ENCODE data around the gene CAPS.

The CAPS gene

DNA sequence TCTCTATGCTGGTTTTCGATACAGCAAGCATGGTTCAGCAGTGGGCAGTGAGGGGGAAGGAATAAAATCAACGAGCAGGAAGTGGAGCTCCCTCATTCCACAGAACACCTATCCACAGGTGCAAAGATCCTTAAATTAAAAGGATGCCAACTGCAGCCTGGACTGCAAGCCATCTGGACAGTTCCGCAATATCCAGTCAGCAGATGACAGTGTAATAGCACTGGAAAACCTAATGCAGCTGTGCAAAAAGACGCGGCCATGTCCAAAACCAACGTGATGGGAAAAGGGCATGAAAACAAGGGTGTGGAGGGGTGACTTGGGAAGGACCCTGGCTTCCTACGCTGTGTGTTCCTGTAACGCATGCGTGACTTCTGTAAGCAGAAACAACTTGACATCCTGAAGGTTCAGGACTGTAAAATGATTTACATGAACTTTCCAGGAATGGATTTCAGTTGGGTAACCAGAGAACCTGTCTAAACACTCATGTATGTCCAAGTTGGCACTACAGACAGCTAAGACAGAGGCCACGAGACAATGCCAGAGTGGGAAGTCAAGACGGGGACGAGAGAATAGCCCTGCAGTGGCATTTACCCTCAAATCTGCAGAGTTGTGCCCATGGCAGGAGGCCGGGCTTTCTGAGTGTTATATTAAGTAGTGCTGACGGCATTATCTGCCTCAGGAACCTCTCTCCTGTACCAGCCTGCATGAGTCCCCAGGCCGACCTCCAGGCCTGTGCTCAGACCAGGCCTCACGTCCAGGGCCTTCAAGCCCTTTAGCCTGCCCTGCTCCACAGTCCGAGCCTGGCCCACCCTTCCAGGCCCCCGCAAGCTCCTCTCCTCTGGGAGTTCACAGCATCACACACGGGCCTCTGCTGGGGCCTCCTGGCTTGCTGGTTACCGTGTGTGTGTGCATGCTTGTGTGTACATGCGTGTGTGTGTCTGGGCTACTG, 26.5 kb downstream of the CAPS start:
- Histone ChIP-seq H3K27me3 (ENCODE audit: control insufficient read depth in 1 of 2, insufficient read depth in 1 of 2, low read length in 2 of 2) (no peaks in the 10 kb centered on the region), H3K4me1 (ENCODE audit: control insufficient read depth, insufficient read depth, low read depth, low read length) (peaks cover 8% of the 10 kb centered on the region), H3K14ac (ENCODE audit: low read length in 2 of 2) (no peak overlapping the region), H2BK15ac (ENCODE audit: low read depth, poor library complexity, severe bottlenecking) (no peak overlapping the region), H2BK120ac (ENCODE audit: low read depth, low read length) (no peak overlapping the region), H3K9me3 (ENCODE audit: control insufficient read depth, low read length) (no peaks in the 10 kb centered on the region), H3K4me2 (ENCODE audit: low read length, poor library complexity, severe bottlenecking) (no peak overlapping the region), H3K18ac (ENCODE audit: low read depth in 1 of 2, low read length in 2 of 2) (no peak overlapping the region), H3K4me3 (ENCODE audit: insufficient read depth in 1 of 2, low read depth in 1 of 2, low read length in 2 of 2) (no peak overlapping the region), H4K8ac (ENCODE audit: low read length) (no peak overlapping the region), H4K91ac (ENCODE audit: low read length) (no peak overlapping the region), H3K4ac (ENCODE audit: low read depth in 1 of 2, low read length in 2 of 2) (no peak overlapping the region), H3K23ac (ENCODE audit: low read length in 2 of 2) (no peak overlapping the region), H2BK5ac (ENCODE audit: low read depth, low read length, poor library complexity, severe bottlenecking) (no peak overlapping the region), H3K79me1 (replicated peaks; ENCODE audit: low read length, poor library complexity, severe bottlenecking) (peaks cover 69% of the 10 kb centered on the region), H2BK12ac (ENCODE audit: low read length in 2 of 2) (no peak overlapping the region), H3K36me3 (ENCODE audit: control insufficient read depth in 1 of 2, insufficient read depth in 2 of 2, low read depth in 1 of 2, low read length in 2 of 2) (peaks cover 46 to 54% of the 10 kb centered on the region in 2 experiments), H3K9ac (ENCODE audit: low read length) (no peak overlapping the region), H3K27ac (ENCODE audit: low read length, poor library complexity, severe bottlenecking) (no peak overlapping the region), H2AK5ac (ENCODE audit: low read length, severe bottlenecking) (no peak overlapping the region), H2AFZ (ENCODE audit: low read depth, low read length) (no peak overlapping the region)
- WGBS, result 98% methylated on average over 17 of the region's 21 CpGs
- no peak for DNase-seq

DNA sequence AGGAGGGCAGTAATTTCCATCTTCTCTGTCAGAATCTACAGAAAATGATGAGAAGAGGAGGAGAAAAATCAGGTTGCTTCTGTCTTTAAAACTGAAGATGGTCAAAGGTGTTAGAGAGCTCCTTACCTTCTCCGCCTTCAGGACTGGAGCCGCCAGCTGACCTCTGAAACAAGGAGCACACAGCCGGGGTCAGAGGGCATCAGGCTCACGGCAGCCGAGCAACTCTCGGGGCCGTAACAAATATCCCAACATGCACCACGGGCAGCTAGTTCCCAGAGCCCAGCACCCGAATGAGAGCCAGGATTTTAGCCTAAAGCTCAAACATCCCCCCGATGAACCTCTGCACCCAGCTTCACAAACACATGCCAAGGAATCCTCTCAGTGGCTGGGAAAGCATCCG, 27.6 kb downstream of the CAPS start:
- Histone ChIP-seq H2BK5ac (ENCODE audit: low read depth, low read length, poor library complexity, severe bottlenecking) (no peak overlapping the region), H4K8ac (ENCODE audit: low read length) (no peak overlapping the region), H3K9ac (ENCODE audit: low read length) (no peak overlapping the region), H3K27ac (ENCODE audit: low read length, poor library complexity, severe bottlenecking) (no peak overlapping the region), H3K79me1 (replicated peaks; ENCODE audit: low read length, poor library complexity, severe bottlenecking) (peaks cover 70% of the 10 kb centered on the region), H3K23ac (ENCODE audit: low read length in 2 of 2) (no peak overlapping the region), H3K4ac (ENCODE audit: low read depth in 1 of 2, low read length in 2 of 2) (no peak overlapping the region), H2AFZ (ENCODE audit: low read depth, low read length) (no peak overlapping the region), H3K18ac (ENCODE audit: low read depth in 1 of 2, low read length in 2 of 2) (no peak overlapping the region), H3K27me3 (ENCODE audit: control insufficient read depth in 1 of 2, insufficient read depth in 1 of 2, low read length in 2 of 2) (no peaks in the 10 kb centered on the region), H3K4me2 (ENCODE audit: low read length, poor library complexity, severe bottlenecking) (no peak overlapping the region), H3K4me1 (ENCODE audit: control insufficient read depth, insufficient read depth, low read depth, low read length) (peaks cover 12% of the 10 kb centered on the region), H2BK120ac (ENCODE audit: low read depth, low read length) (no peak overlapping the region), H2AK5ac (ENCODE audit: low read length, severe bottlenecking) (no peak overlapping the region), H2BK15ac (ENCODE audit: low read depth, poor library complexity, severe bottlenecking) (no peak overlapping the region), H4K91ac (ENCODE audit: low read length) (no peak overlapping the region), H3K9me3 (ENCODE audit: control insufficient read depth, low read length) (no peaks in the 10 kb centered on the region), H3K14ac (ENCODE audit: low read length in 2 of 2) (no peak overlapping the region), H3K36me3 (ENCODE audit: control insufficient read depth in 1 of 2, insufficient read depth in 2 of 2, low read depth in 1 of 2, low read length in 2 of 2) (peaks cover 43 to 54% of the 10 kb centered on the region in 2 experiments), H2BK12ac (ENCODE audit: low read length in 2 of 2) (no peak overlapping the region), H3K4me3 (ENCODE audit: insufficient read depth in 1 of 2, low read depth in 1 of 2, low read length in 2 of 2) (no peak overlapping the region)
- WGBS, result 86% methylated on average over 11 of the region's 11 CpGs
- no peak for DNase-seq

DNA sequence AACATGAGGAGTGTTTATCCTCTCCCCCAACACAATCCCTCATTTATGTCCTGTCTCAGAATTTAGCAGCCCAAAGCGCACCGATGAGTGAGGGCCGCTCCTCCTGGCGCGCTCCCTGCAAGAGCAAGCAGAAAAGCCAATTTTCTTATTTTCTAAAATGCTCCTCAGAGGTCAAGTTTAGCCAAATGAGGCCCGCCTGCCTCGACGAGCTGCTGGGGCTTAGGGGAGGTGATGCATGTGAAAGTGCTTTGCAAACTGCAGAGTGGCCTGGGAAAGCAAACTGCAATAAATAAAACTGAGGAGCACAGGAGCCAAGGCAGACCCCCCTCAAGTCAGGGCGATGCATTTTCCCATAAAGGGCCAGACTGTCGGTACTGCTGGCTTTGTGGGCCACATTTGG, 29.0 kb downstream of the CAPS start:
- no peak overlapping the region for H3K14ac ChIP-seq (ENCODE audit: low read length in 2 of 2)
- no peaks in the 10 kb centered on the region for H3K9me3 ChIP-seq (ENCODE audit: control insufficient read depth, low read length)
- H2BK5ac ChIP-seq (ENCODE audit: low read depth, low read length, poor library complexity, severe bottlenecking), result no peak overlapping the region
- no peak overlapping the region for H2BK15ac ChIP-seq (ENCODE audit: low read depth, poor library complexity, severe bottlenecking)
- DNase-seq, result no peak
- 71% methylated on average over 8 of the region's 10 CpGs for WGBS
- no peak overlapping the region for H4K8ac ChIP-seq (ENCODE audit: low read length)
- no peak overlapping the region for H2AFZ ChIP-seq (ENCODE audit: low read depth, low read length)
- H3K23ac ChIP-seq (ENCODE audit: low read length in 2 of 2), result no peak overlapping the region
- H3K18ac ChIP-seq (ENCODE audit: low read depth in 1 of 2, low read length in 2 of 2), result no peak overlapping the region
- H2AK5ac ChIP-seq (ENCODE audit: low read length, severe bottlenecking), result no peak overlapping the region
- H4K91ac ChIP-seq (ENCODE audit: low read length), result no peak overlapping the region
- peaks cover 32 to 51% of the 10 kb centered on the region in 2 experiments for H3K36me3 ChIP-seq (ENCODE audit: control insufficient read depth in 1 of 2, insufficient read depth in 2 of 2, low read depth in 1 of 2, low read length in 2 of 2)
- H3K4ac ChIP-seq (ENCODE audit: low read depth in 1 of 2, low read length in 2 of 2), result no peak overlapping the region
- H3K79me1 ChIP-seq (replicated peaks; ENCODE audit: low read length, poor library complexity, severe bottlenecking), result peaks cover 69% of the 10 kb centered on the region
- H3K4me2 ChIP-seq (ENCODE audit: low read length, poor library complexity, severe bottlenecking), result no peak overlapping the region
- H3K27me3 ChIP-seq (ENCODE audit: control insufficient read depth in 1 of 2, insufficient read depth in 1 of 2, low read length in 2 of 2), result no peaks in the 10 kb centered on the region
- no peak overlapping the region for H2BK12ac ChIP-seq (ENCODE audit: low read length in 2 of 2)
- H3K4me3 ChIP-seq (ENCODE audit: insufficient read depth in 1 of 2, low read depth in 1 of 2, low read length in 2 of 2), result no peak overlapping the region
- H3K4me1 ChIP-seq (ENCODE audit: control insufficient read depth, insufficient read depth, low read depth, low read length), result peaks cover 14% of the 10 kb centered on the region
- no peak overlapping the region for H3K27ac ChIP-seq (ENCODE audit: low read length, poor library complexity, severe bottlenecking)
- H3K9ac ChIP-seq (ENCODE audit: low read length), result peak overlapping the region; percentile 39
- H2BK120ac ChIP-seq (ENCODE audit: low read depth, low read length), result no peak overlapping the region

DNA sequence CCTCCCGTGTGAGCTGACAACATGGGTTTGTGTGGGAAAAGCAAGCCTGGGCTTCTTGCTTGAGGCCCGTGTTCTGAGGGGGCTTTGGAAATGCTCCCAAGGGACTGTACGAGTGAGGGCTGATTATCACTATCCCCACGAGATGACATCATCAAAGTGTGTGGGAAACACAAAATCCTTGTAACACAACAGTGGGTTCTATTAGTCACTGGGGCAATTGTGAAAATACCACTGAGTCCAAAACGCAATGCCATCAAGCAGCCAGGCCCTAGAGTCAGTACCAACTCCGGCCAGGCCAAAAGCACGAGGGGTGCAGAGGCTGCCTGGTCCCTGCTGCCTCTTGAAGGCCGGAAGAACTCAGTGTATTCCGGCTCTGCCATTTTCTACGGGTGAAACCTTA, 29.6 kb downstream of the CAPS start:
- Histone ChIP-seq H3K23ac (ENCODE audit: low read length in 2 of 2) (no peak overlapping the region), H3K4me2 (ENCODE audit: low read length, poor library complexity, severe bottlenecking) (no peak overlapping the region), H4K91ac (ENCODE audit: low read length) (no peak overlapping the region), H2BK12ac (ENCODE audit: low read length in 2 of 2) (no peak overlapping the region), H2BK15ac (ENCODE audit: low read depth, poor library complexity, severe bottlenecking) (no peak overlapping the region), H3K14ac (ENCODE audit: low read length in 2 of 2) (no peak overlapping the region), H2BK5ac (ENCODE audit: low read depth, low read length, poor library complexity, severe bottlenecking) (no peak overlapping the region), H3K4me3 (ENCODE audit: insufficient read depth in 1 of 2, low read depth in 1 of 2, low read length in 2 of 2) (no peak overlapping the region), H3K18ac (ENCODE audit: low read depth in 1 of 2, low read length in 2 of 2) (no peak overlapping the region), H3K4ac (ENCODE audit: low read depth in 1 of 2, low read length in 2 of 2) (no peak overlapping the region), H3K79me1 (replicated peaks; ENCODE audit: low read length, poor library complexity, severe bottlenecking) (peaks cover 71% of the 10 kb centered on the region), H2AFZ (ENCODE audit: low read depth, low read length) (no peak overlapping the region), H2BK120ac (ENCODE audit: low read depth, low read length) (no peak overlapping the region), H4K8ac (ENCODE audit: low read length) (no peak overlapping the region), H3K9me3 (ENCODE audit: control insufficient read depth, low read length) (no peaks in the 10 kb centered on the region), H3K27me3 (ENCODE audit: control insufficient read depth in 1 of 2, insufficient read depth in 1 of 2, low read length in 2 of 2) (no peaks in the 10 kb centered on the region), H3K4me1 (ENCODE audit: control insufficient read depth, insufficient read depth, low read depth, low read length) (peaks cover 14% of the 10 kb centered on the region), H3K9ac (ENCODE audit: low read length) (peak overlapping the region; percentile 39), H3K27ac (ENCODE audit: low read length, poor library complexity, severe bottlenecking) (no peak overlapping the region), H2AK5ac (ENCODE audit: low read length, severe bottlenecking) (no peak overlapping the region), H3K36me3 (ENCODE audit: control insufficient read depth in 1 of 2, insufficient read depth in 2 of 2, low read depth in 1 of 2, low read length in 2 of 2) (peaks cover 32 to 51% of the 10 kb centered on the region in 2 experiments)
- peak; percentile 93 for DNase-seq
- 52% methylated on average over 10 of the region's 10 CpGs for WGBS
